ENCODE data around the gene RNF157. TPM values are rescaled to one million over a fixed set of nuclear protein-coding genes. Genes with fewer than 3 reads are reported as not detected.

The RNF157 gene
- total and polyA plus RNA-seq, 9 of the 15 experiments (the other 6 are each of a cell fraction or from before 2014, with no cell fraction given): 8.1 to 31.7 (median 20.8) TPM

- Histone ChIP-seq H3K9me1 (ENCODE audit: control insufficient read depth, insufficient read depth, low read length) (no peaks in the 10 kb centered on the region), H3K4me2 (ENCODE audit: insufficient read depth, low read length) (peak overlapping the region; percentile 2; the same call in 1 of the 2 replicates), H3K27ac (ENCODE audit: extremely low read depth, low read depth, low read length) (no peak overlapping the region; the same call in 1 of the 3 replicates), H3K79me2 (ENCODE audit: control insufficient read depth, insufficient read depth, low read length) (peaks cover 34% of the 10 kb centered on the region), H3K27me3 (ENCODE audit: control insufficient read depth in 2 of 2, insufficient read depth in 2 of 2, low read length in 2 of 2) (no peaks in the 10 kb centered on the region), H3K4me1 (replicated peaks in 1 of 2; ENCODE audit: control insufficient read depth in 2 of 2, insufficient read depth in 2 of 2, low read length in 2 of 2) (peaks cover 24 to 33% of the 10 kb centered on the region in 2 experiments), H4K20me1 (replicated peaks; ENCODE audit: control insufficient read depth, insufficient read depth, low read length) (no peaks in the 10 kb centered on the region), H3K36me3 (ENCODE audit: control insufficient read depth, insufficient read depth, low read length) (peaks cover 10% of the 10 kb centered on the region; the same call in 1 of the 3 replicates), H3K9ac (ENCODE audit: insufficient read depth in 1 of 2, low read depth in 2 of 2, low read length in 2 of 2) (no peak overlapping the region; a peak in 1 of 4 replicates), H3K4me3 (no peak overlapping the region), H2AFZ (ENCODE audit: low read depth, low read length) (no peak overlapping the region), H3K9me3 (replicated peaks; ENCODE audit: control insufficient read depth, insufficient read depth, low read depth, low read length) (no peaks in the 10 kb centered on the region)
- ChIA-PET POLR2A (interaction anchor here (1.0 to 2.4 kb wide), 8 partner anchors 8 to 91 kb away, joined by 3 to 12 read pairs (median 5); no protein-coding TSS in a partner anchor), CTCF (ENCODE audit: low intra/inter-chr PET ratio) (no interaction called here)
- DNase-seq (ENCODE audit: extremely low read depth in 1 of 4, low spot score in 3 of 4) (no peak), ATAC-seq (peak; percentile 54), FAIRE-seq (no peak)
- intact Hi-C loops (cut with micrococcal nuclease) (loop anchor here (5.0 kb wide), 1 partner anchor 34 kb away; no protein-coding TSS in a partner anchor), in situ Hi-C loops (cut with MboI) (no loop called here)
- no TSS peak for BruUV-seq (replicated peaks)
- WGBS (ENCODE audit: insufficient coverage, low coverage, missing lambda C conversion rate): 34% methylated on average over 4 of the region's 4 CpGs
- TF ChIP-seq, protein P1, sequence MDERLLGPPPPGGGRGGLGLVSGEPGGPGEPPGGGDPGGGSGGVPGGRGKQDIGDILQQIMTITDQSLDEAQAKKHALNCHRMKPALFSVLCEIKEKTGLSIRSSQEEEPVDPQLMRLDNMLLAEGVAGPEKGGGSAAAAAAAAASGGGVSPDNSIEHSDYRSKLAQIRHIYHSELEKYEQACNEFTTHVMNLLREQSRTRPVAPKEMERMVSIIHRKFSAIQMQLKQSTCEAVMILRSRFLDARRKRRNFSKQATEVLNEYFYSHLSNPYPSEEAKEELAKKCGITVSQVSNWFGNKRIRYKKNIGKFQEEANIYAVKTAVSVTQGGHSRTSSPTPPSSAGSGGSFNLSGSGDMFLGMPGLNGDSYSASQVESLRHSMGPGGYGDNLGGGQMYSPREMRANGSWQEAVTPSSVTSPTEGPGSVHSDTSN (CRISPR knock-in tag; IDR thresholded peaks at IDR 0.05; ENCODE audit: low read depth): no peak
- TF ChIP-seq, protein P1 (tag; conservative IDR thresholded peaks at IDR 0.05; ENCODE audit: low read depth): peak; percentile 16; the same call in 1 of the 2 replicates
- TF ChIP-seq CEBPG (CRISPR knock-in tag; IDR thresholded peaks at IDR 0.05): peak; percentile 30; the same call in 1 of the 2 replicates
- TF ChIP-seq CEBPG (tag; conservative IDR thresholded peaks at IDR 0.05 in 1 of 2, IDR thresholded peaks at IDR 0.05 in 1 of 2): peak; percentile 82 to 83
- no peak for TF ChIP-seq SP1 (CRISPR knock-in tag; IDR thresholded peaks at IDR 0.05)
- no peak for TF ChIP-seq DACH1 (IDR thresholded peaks at IDR 0.05; ENCODE audit: partially characterized antibody)
- peak; percentile 51 to 69; a peak in 2 of 4 replicates for TF ChIP-seq FOXK2 (conservative IDR thresholded peaks at IDR 0.05 in 1 of 2, IDR thresholded peaks at IDR 0.05 in 1 of 2; ENCODE audit: low read depth in 2 of 2)
- no peak for TF ChIP-seq CBX2 (IDR thresholded peaks at IDR 0.05; ENCODE audit: insufficient read depth, low read length, poor library complexity, severe bottlenecking)
- peak in 1 of 3 experiments; percentile 26; a peak in 1 of 6 replicates for TF ChIP-seq CTCF (IDR thresholded peaks at IDR 0.05 in 2 of 3, conservative IDR thresholded peaks at IDR 0.05 in 1 of 3; ENCODE audit: insufficient read depth in 2 of 3, low read depth in 1 of 3, low read length in 3 of 3)
- TF ChIP-seq NFATC3 (IDR thresholded peaks at IDR 0.05): no peak
- no peak for TF ChIP-seq MYC (IDR thresholded peaks at IDR 0.05; ENCODE audit: low read depth, low read length)
- TF ChIP-seq MYC (CRISPR knock-in tag; IDR thresholded peaks at IDR 0.05; ENCODE audit: borderline replicate concordance, low read depth): no peak
- peak; percentile 40; the same call in 1 of the 2 replicates for TF ChIP-seq MEF2A (IDR thresholded peaks at IDR 0.05; ENCODE audit: control insufficient read depth, low read depth, low read length)
- peak; percentile 77 for TF ChIP-seq CEBPB (tag; IDR thresholded peaks at IDR 0.05)
- TF ChIP-seq ZNF274 (IDR thresholded peaks at IDR 0.05; ENCODE audit: borderline replicate concordance, low read depth, low read length): no peak
- no peak for TF ChIP-seq HOXB6 (CRISPR knock-in tag; IDR thresholded peaks at IDR 0.05; ENCODE audit: borderline replicate concordance)
- no peak for TF ChIP-seq RBFOX2 (IDR thresholded peaks at IDR 0.05; ENCODE audit: low read depth, low read length)
Measured at GRCh38 chr17:76188213-76189016, 51.9 kb downstream of the RNF157 start.
